Esophagus squamous epithelium (tissue), 5 donors: ENCODE measurements around the gene VAV2. TPM values are rescaled to one million over a fixed set of nuclear protein-coding genes. Genes with fewer than 3 reads are reported as not detected.

Source experiments
- DNase-seq: peaks from one replicate; lab custom pipeline; 2025; lab: John Stamatoyannopoulos, UW
- H3K27ac ChIP-seq, 4 donors: fragments of 200-600 bp; sonication (generic); one replicate each; pipeline ENCODE4 v1.5.1; 2016 to 2019; ENCODE audit warnings: mild to moderate bottlenecking in 1 of 4
- H3K27me3 ChIP-seq, 4 donors: fragments of 200-600 bp; sonication (generic); 1 replicate in 3 of 4; 2 replicates in 1 of 4; pipeline versions ENCODE4 v1.5.1 to v1.6.0; 2017 to 2021; ENCODE audit warnings: antibody characterized with exemption in 1 of 4
- H3K36me3 ChIP-seq, 3 donors: fragments of 200-600 bp; sonication (generic); one replicate each; pipeline ENCODE4 v1.5.1; 2016 to 2019
- H3K4me1 ChIP-seq, 3 donors: fragments of 200-600 bp; sonication (generic); one replicate each; pipeline ENCODE4 v1.5.1; 2017 to 2019
- H3K4me3 ChIP-seq, 4 donors: fragments of 200-600 bp; sonication (generic); 1 replicate in 3 of 4; 2 replicates in 1 of 4; pipeline ENCODE4 v1.5.1; 2016 to 2019; ENCODE audit warnings: mild to moderate bottlenecking in 2 of 4, moderate library complexity in 1 of 4
- H3K9me3 ChIP-seq, 3 donors: fragments of 200-600 bp; sonication (generic); one replicate each; pipeline ENCODE4 v1.5.1; 2016 to 2019
- CTCF ChIP-seq, 6 experiments: fragments of 450-650 bp in 4 of 6; fragments of 200-600 bp in 2 of 6; sonication (generic) in 2 of 6; IDR thresholded peaks; one replicate each; pipeline ENCODE4 v1.5.1; 2016 to 2019; ENCODE audit warnings: antibody characterized with exemption in 6 of 6, mild to moderate bottlenecking in 4 of 6, moderate library complexity in 4 of 6
- POLR2A ChIP-seq, 4 donors: fragments of 450-650 bp; IDR thresholded peaks; one replicate each; pipeline ENCODE4 v1.6.1; 2017; ENCODE audit warnings: antibody characterized with exemption in 4 of 4, mild to moderate bottlenecking in 4 of 4, moderate library complexity in 3 of 4
- WGBS, 2 donors: methylation state at CpG; one replicate each; pipeline ENCODE4 v1.1.5; 2018; 5-methylcytosine and 5-hydroxymethylcytosine counted together
- intact Hi-C: fragments of 100-400 bp; cut with DNase I; formaldehyde crosslinking; loops from one replicate; pipeline ENCODE4 v1.15.0; 2022
- total RNA-seq, 4 donors: library from RNA; depleted of rRNA; stranded (reverse); fragments of >200 nt; gene quantifications; one replicate each; pipeline ENCODE4 v1.1.0, GENCODE V29; 2016
- donor health status: DM: yes; HTN: yes; CAD: no.

The VAV2 gene
- total RNA-seq, 4 donors from 2014 or later: 3.8 to 7.6 (median 5.7) TPM

GRCh38 chr9:133807037-133807436 is 185.1 kb downstream of the VAV2 start:
- Histone ChIP-seq H3K36me3 (peaks cover 0 to 52% (median 7%) of the 10 kb centered on the region in 3 donors), H3K27me3 (no peaks in the 10 kb centered on the region), H3K4me1 (peaks cover 0 to 5% (median 0%) of the 10 kb centered on the region in 3 donors), H3K9me3 (no peaks in the 10 kb centered on the region), H3K27ac (no peak overlapping the region), H3K4me3 (no peak overlapping the region)
- TF ChIP-seq CTCF (IDR thresholded peaks at IDR 0.05) (no peak), POLR2A (IDR thresholded peaks at IDR 0.05) (no peak)
- intact Hi-C loops: no loop called here
- no peak for DNase-seq
- whole genome bisulfite sequencing, 2 donors: no CpG with 5 or more reads among the region's 14 CpGs

GRCh38 chr9:133806623-133807010 is 185.5 kb downstream of the VAV2 start:
- no peak for DNase-seq
- Histone ChIP-seq H3K36me3 (peaks cover 0 to 52% (median 7%) of the 10 kb centered on the region in 3 donors), H3K9me3 (no peaks in the 10 kb centered on the region), H3K4me3 (no peak overlapping the region), H3K27me3 (no peaks in the 10 kb centered on the region), H3K27ac (no peak overlapping the region), H3K4me1 (peaks cover 0 to 5% (median 0%) of the 10 kb centered on the region in 3 donors)
- TF ChIP-seq CTCF (IDR thresholded peaks at IDR 0.05) (no peak), POLR2A (IDR thresholded peaks at IDR 0.05) (no peak)
- WGBS, 2 donors: 87% methylated on average over 3 of the region's 17 CpGs; no CpG with 5 or more reads in 1 of the 2 donors
- intact Hi-C loops: no loop called here

- H3K9me3 ChIP-seq: no peaks in the 10 kb centered on the region
- H3K27ac ChIP-seq: no peak overlapping the region
- intact Hi-C loops: no loop called here
- 84 to 86% methylated on average over 9 to 11 of the region's 32 CpGs for WGBS, 2 donors
- peaks cover 0 to 5% (median 0%) of the 10 kb centered on the region in 3 donors for H3K4me1 ChIP-seq
- TF ChIP-seq CTCF (IDR thresholded peaks at IDR 0.05) (no peak), POLR2A (IDR thresholded peaks at IDR 0.05) (no peak)
- DNase-seq: no peak
- peaks cover 0 to 52% (median 7%) of the 10 kb centered on the region in 3 donors for H3K36me3 ChIP-seq
- no peak overlapping the region for H3K4me3 ChIP-seq
- H3K27me3 ChIP-seq: no peaks in the 10 kb centered on the region
Measured at GRCh38 chr9:133805876-133806622, 186.1 kb downstream of the VAV2 start.

- no peak overlapping the region for H3K4me3 ChIP-seq
- no peak for DNase-seq
- intact Hi-C loops: no loop called here
- H3K9me3 ChIP-seq: no peaks in the 10 kb centered on the region
- peaks cover 0 to 5% (median 0%) of the 10 kb centered on the region in 3 donors for H3K4me1 ChIP-seq
- H3K27ac ChIP-seq: no peak overlapping the region
- peaks cover 0 to 43% (median 7%) of the 10 kb centered on the region in 3 donors for H3K36me3 ChIP-seq
- no peaks in the 10 kb centered on the region for H3K27me3 ChIP-seq
- TF ChIP-seq CTCF (IDR thresholded peaks at IDR 0.05) (no peak), POLR2A (IDR thresholded peaks at IDR 0.05) (no peak)
- WGBS, 2 donors: 93 to 94% methylated on average over 10 to 12 of the region's 17 CpGs
Measured at GRCh38 chr9:133804199-133804598, 187.9 kb downstream of the VAV2 start.

- 87 to 92% methylated on average over 8 to 10 of the region's 13 CpGs for WGBS, 2 donors
- Histone ChIP-seq H3K9me3 (no peaks in the 10 kb centered on the region), H3K27ac (no peak overlapping the region), H3K4me1 (peaks cover 0 to 5% (median 0%) of the 10 kb centered on the region in 3 donors), H3K4me3 (no peak overlapping the region), H3K27me3 (no peaks in the 10 kb centered on the region), H3K36me3 (peaks cover 0 to 39% (median 7%) of the 10 kb centered on the region in 3 donors)
- no peak for DNase-seq
- intact Hi-C loops: no loop called here
- no peak for TF ChIP-seq CTCF (IDR thresholded peaks at IDR 0.05)
- TF ChIP-seq POLR2A (IDR thresholded peaks at IDR 0.05): no peak
Measured at GRCh38 chr9:133803745-133804144, 188.4 kb downstream of the VAV2 start.
